Panc1 (cell line): ENCODE measurements around the gene HINT2. TPM values are rescaled to one million over a fixed set of nuclear protein-coding genes. Genes with fewer than 3 reads are reported as not detected.

Experiments used
- ATAC-seq: fragments of 200-7000 bp; cut with Tn5 transposase; 2 replicates; pipeline ENCODE4 v1.9.1; 2020; ENCODE audit warnings: mild to moderate bottlenecking, moderate library complexity
- BruUV-seq: library from RNA; stranded (reverse); fragments of 400-500 nt; replicated peaks from 2 replicates; lab custom pipeline; 2021; lab: Mats Ljungman, UMichigan
- CTCF ChIA-PET: fragments of 300-600 bp; sonication (Branson Sonifier 250); formaldehyde crosslinking; loops from one replicate; lab custom pipeline; 2022; ENCODE audit warnings: antibody characterized with exemption; lab: Charles Lee
- POLR2A ChIA-PET: fragments of 300-600 bp; sonication (Branson Sonifier 250); formaldehyde crosslinking; loops from one replicate; lab custom pipeline; 2022; ENCODE audit warnings: antibody characterized with exemption; lab: Charles Lee
- DNase-seq: peaks from one replicate; pipeline ENCODE4 v3.0.0-alpha.2; 2010; ENCODE audit warnings: low read depth, low spot score
- H3K27ac ChIP-seq: 2 replicates; pipeline ENCODE4 v1.5.1; 2011; ENCODE audit warnings: mild to moderate bottlenecking, low read length, inconsistent platforms
- H3K27me3 ChIP-seq: fragments of 200-500 bp; sonication (Bioruptor generic); 2 replicates; pipeline ENCODE4 v1.6.0; 2014; ENCODE audit warnings: low read length, inconsistent platforms; ENCODE audit not compliant: control insufficient read depth, insufficient read depth
- H3K36me3 ChIP-seq: fragments of 200-500 bp; sonication (Bioruptor generic); 2 replicates; pipeline ENCODE4 v1.5.1; 2014; ENCODE audit warnings: inconsistent platforms, mild to moderate bottlenecking, low read length, moderate library complexity; ENCODE audit not compliant: control insufficient read depth, insufficient read depth
- H3K4me1 ChIP-seq: 2 replicates; pipeline ENCODE4 v1.5.1; 2011; ENCODE audit warnings: inconsistent platforms, mild to moderate bottlenecking, low read length, moderate library complexity; ENCODE audit not compliant: control insufficient read depth, insufficient read depth
- H3K4me3 ChIP-seq, 2 experiments: 2 replicates each; pipeline ENCODE4 v1.5.1; 2011 to 2012; ENCODE audit warnings: low read depth in 2 of 2, low read length in 2 of 2, mild to moderate bottlenecking in 2 of 2, inconsistent platforms in 1 of 2, moderate library complexity in 1 of 2
- H3K9me3 ChIP-seq: fragments of 200-500 bp; sonication (Bioruptor generic); 2 replicates; pipeline ENCODE4 v1.5.1; 2014; ENCODE audit warnings: low read depth, mild to moderate bottlenecking, inconsistent platforms, low read length, moderate library complexity; ENCODE audit not compliant: control insufficient read depth, insufficient read depth
- POLR2AphosphoS5 ChIP-seq: IDR thresholded peaks from 2 replicates; pipeline ENCODE4 v1.6.1; 2012; ENCODE audit warnings: mild to moderate bottlenecking, low read depth, low read length, moderate library complexity
- REST ChIP-seq, 2 experiments: IDR thresholded peaks; 2 replicates each; pipeline ENCODE4 v1.6.1; 2011 to 2012; ENCODE audit warnings: low read depth in 2 of 2, control low read depth in 1 of 2, low read length in 1 of 2, mild to moderate bottlenecking in 1 of 2, moderate library complexity in 1 of 2; ENCODE audit not compliant: insufficient read depth in 1 of 2
- SIN3A ChIP-seq: IDR thresholded peaks from 2 replicates; pipeline ENCODE4 v1.6.1; 2012; ENCODE audit warnings: low read depth, mild to moderate bottlenecking, low read length, moderate library complexity, borderline replicate concordance; ENCODE audit not compliant: insufficient read depth
- TCF7L2 ChIP-seq: IDR thresholded peaks from 2 replicates; pipeline ENCODE4 v1.6.1; 2011; ENCODE audit warnings: mild to moderate bottlenecking, low read depth, low read length, inconsistent platforms
- in situ Hi-C: cut with HindIII; loops from 2 replicates; pipeline ENCODE4 v1.10.0; 2016; ENCODE audit warnings: low sequenced_read_pairs, low pct_unique_long_range_greater_than_20kb
- intact Hi-C: fragments of 100-400 bp; cut with micrococcal nuclease; formaldehyde crosslinking; loops from one replicate; pipeline ENCODE4 v1.10.0; 2022; ENCODE audit not compliant: unreplicated experiment
- total RNA-seq: library from RNA; stranded (reverse); gene quantifications from one replicate; pipeline ENCODE4 v1.2.1, GENCODE V29; 2021; ENCODE audit not compliant: unreplicated experiment
- TF ChIP-seq, protein P1 (sequence below): fragments of 450-650 bp; IDR thresholded peaks from 2 replicates; pipeline ENCODE4 v1.5.1; 2017; ENCODE audit warnings: mild to moderate bottlenecking

The HINT2 gene
- total RNA-seq, 1 experiment from 2014 or later, result 75.6 TPM

GRCh38 chr9:35852267-35852815 lies 37.5 kb upstream of the HINT2 start:
- Histone ChIP-seq H3K36me3 (no peaks in the 10 kb centered on the region), H3K27ac (no peak overlapping the region), H3K4me1 (no peaks in the 10 kb centered on the region), H3K9me3 (no peaks in the 10 kb centered on the region), H3K4me3 (no peak overlapping the region), H3K27me3 (peaks cover 9% of the 10 kb centered on the region; the same call in 1 of the 2 replicates)
- no peak for TF ChIP-seq SIN3A
- TF ChIP-seq, protein P1, sequence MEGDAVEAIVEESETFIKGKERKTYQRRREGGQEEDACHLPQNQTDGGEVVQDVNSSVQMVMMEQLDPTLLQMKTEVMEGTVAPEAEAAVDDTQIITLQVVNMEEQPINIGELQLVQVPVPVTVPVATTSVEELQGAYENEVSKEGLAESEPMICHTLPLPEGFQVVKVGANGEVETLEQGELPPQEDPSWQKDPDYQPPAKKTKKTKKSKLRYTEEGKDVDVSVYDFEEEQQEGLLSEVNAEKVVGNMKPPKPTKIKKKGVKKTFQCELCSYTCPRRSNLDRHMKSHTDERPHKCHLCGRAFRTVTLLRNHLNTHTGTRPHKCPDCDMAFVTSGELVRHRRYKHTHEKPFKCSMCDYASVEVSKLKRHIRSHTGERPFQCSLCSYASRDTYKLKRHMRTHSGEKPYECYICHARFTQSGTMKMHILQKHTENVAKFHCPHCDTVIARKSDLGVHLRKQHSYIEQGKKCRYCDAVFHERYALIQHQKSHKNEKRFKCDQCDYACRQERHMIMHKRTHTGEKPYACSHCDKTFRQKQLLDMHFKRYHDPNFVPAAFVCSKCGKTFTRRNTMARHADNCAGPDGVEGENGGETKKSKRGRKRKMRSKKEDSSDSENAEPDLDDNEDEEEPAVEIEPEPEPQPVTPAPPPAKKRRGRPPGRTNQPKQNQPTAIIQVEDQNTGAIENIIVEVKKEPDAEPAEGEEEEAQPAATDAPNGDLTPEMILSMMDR, result no peak
- TF ChIP-seq TCF7L2, result no peak
- TF ChIP-seq POLR2AphosphoS5, result no peak
- no peak for TF ChIP-seq REST (IDR thresholded peaks at IDR 0.05; ENCODE audit: insufficient read depth in 1 of 2, low read depth in 2 of 2, low read length in 1 of 2)
- CTCF ChIA-PET, result no interaction called here
- in situ Hi-C loops (no loop called here), intact Hi-C loops (no loop called here)
- POLR2A ChIA-PET, result no interaction called here
- ATAC-seq (no peak), DNase-seq (no peak)
- no TSS peak for BruUV-seq

DNA sequence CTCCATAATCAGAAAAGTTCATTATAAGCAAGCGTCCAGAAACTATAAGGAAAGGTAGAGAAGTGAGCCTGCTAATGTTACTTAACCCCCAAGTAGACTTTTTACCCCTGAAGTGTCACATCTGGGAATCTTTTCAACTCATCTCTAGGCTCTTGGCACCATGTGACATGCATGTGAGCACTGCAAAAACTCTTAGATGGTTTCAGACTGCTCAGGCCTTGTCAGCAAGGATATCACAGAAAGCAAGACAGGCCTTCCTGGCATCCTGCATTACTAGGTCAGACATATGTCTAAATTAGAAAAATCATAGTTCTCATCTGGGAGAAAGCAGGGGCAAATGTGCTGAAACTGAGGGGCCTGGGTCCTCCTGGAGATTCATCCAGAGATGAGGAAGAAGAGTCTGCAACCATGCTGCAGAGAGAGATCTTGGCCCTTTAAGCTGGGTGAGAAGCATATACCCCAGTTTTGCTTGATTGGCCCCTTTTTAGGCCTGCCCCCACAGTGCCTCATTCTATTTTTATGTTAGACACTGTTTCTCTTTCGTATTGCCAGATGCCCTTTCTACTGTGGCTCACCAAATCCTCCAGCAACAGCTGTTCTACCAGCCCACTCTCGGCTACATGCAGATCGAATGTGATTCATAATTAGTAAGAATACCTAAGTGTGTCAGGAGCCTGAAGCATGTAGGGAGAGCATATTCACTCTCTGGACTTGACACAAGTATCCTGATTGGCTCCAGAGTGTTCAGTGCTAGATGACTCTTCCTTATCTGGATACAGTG lies 33.1 kb upstream of the HINT2 start:
- Histone ChIP-seq H3K36me3 (no peaks in the 10 kb centered on the region), H3K27me3 (peaks cover 5% of the 10 kb centered on the region; the same call in 1 of the 2 replicates), H3K4me1 (no peaks in the 10 kb centered on the region; the same call in 1 of the 2 replicates), H3K27ac (no peak overlapping the region), H3K4me3 (no peak overlapping the region), H3K9me3 (no peaks in the 10 kb centered on the region)
- intact Hi-C loops, result no loop called here
- ChIA-PET CTCF (interaction anchor here (1.2 kb wide), 1 partner anchor 22 kb away, joined by 3 read pairs; no protein-coding TSS in a partner anchor), POLR2A (no interaction called here)
- no TSS peak for BruUV-seq
- in situ Hi-C loops, result no loop called here
- TF ChIP-seq REST (IDR thresholded peaks at IDR 0.05; ENCODE audit: insufficient read depth in 1 of 2, low read depth in 2 of 2, low read length in 1 of 2) (no peak), TCF7L2 (no peak), POLR2AphosphoS5 (no peak), SIN3A (no peak)
- TF ChIP-seq, protein P1, result no peak
- no peak for DNase-seq
- ATAC-seq, result 0 out of 2 replicates have a peak, but pooled peaks have one; percentile 28
